Right ventricle myocardium inferior (tissue), 1 donor: ENCODE measurements around the gene UPK1A. TPM values are rescaled to one million over a fixed set of nuclear protein-coding genes. Genes with fewer than 3 reads are reported as not detected.
A peak's percentile ranks its signal among the peaks of the same experiment; 100 is the strongest.

Source experiments
- ATAC-seq: fragments of 200-7000 bp; cut with Tn5 transposase; one replicate; pipeline ENCODE4 v1.9.1; 2020; ENCODE audit warnings: mild to moderate bottlenecking, moderate library complexity
- DNase-seq: peaks from one replicate; pipeline ENCODE4 v3.0.0; 2021; ENCODE audit errors: missing footprints
- intact Hi-C: fragments of 100-400 bp; cut with DNase I; formaldehyde crosslinking; loops from one replicate; pipeline ENCODE4 v1.11.0; 2022
- long read RNA-seq: library from polyadenylated mRNA; unstranded; transcript quantifications from one replicate; pipeline ENCODE4 v2.0.0, GENCODE V29; 2021
- total RNA-seq: library from RNA; stranded (reverse); fragmentation: NEBNext Ultra II Directional; extraction: Animal tissue kit (Norgen Biotek cat#: 25700); gene quantifications from one replicate; pipeline ENCODE4 v1.2.1, GENCODE V29; 2021
- donor health status: DM: no; HTN: yes; CAD: no; lungs with severe emphysema.

The UPK1A gene
- total RNA-seq: not detected
- long read RNA-seq: 0 reads

- no peak for DNase-seq
- intact Hi-C loops: no loop called here
- peak; percentile 10 for ATAC-seq
Observed at GRCh38 chr19:35666251-35666913, at the start of gene UPK1A. TSS of gene UPK1A (plus strand) at chr19:35666517. CDS start at chr19:35666813, 296 bp downstream.

GRCh38 chr19:35618857-35619256 is 47.5 kb upstream of the UPK1A start:
- intact Hi-C loops: no loop called here
- no peak for ATAC-seq
- no peak for DNase-seq

GRCh38 chr19:35619290-35619923 is 46.9 kb upstream of the UPK1A start:
- no peak for ATAC-seq
- peak; percentile 21 for DNase-seq
- intact Hi-C loops: no loop called here

GRCh38 chr19:35620001-35620400 is 46.3 kb upstream of the UPK1A start:
- ATAC-seq: no peak
- intact Hi-C loops: no loop called here

GRCh38 chr19:35621708-35622107 is 44.6 kb upstream of the UPK1A start:
- no peak for ATAC-seq
- intact Hi-C loops: no loop called here
- DNase-seq: peak; percentile 2

More at GRCh38 chr19:35620001-35620400, 46.3 kb upstream of the UPK1A start:
- DNase-seq: peak; percentile 37

GRCh38 chr19:35622750-35623149 is 43.6 kb upstream of the UPK1A start:
- no peak for ATAC-seq
- DNase-seq: peak; percentile 27
- intact Hi-C loops: no loop called here

- DNase-seq (no peak), ATAC-seq (no peak)
- intact Hi-C loops: no loop called here
Observed at GRCh38 chr19:35623327-35624010, 42.8 kb upstream of the UPK1A start.

GRCh38 chr19:35628264-35628564 is 38.1 kb upstream of the UPK1A start:
- intact Hi-C loops: loop anchor here (5.0 kb wide), 1 partner anchor 81 kb away; the partner anchor contains the start of gene TMEM147
- ATAC-seq (no peak), DNase-seq (no peak)

GRCh38 chr19:35628565-35629331 is 37.6 kb upstream of the UPK1A start, which contains the start of gene RBM42:
TSS of gene RBM42 (plus strand) at chr19:35629036. CDS start at chr19:35629154, 118 bp downstream.
- ATAC-seq: peak; percentile 100
- DNase-seq: peak; percentile 97
- intact Hi-C loops: loop anchor here (5.0 kb wide), 1 partner anchor 81 kb away; the partner anchor contains the start of gene TMEM147

GRCh38 chr19:35629332-35629633 is 37.0 kb upstream of the UPK1A start:
- intact Hi-C loops: loop anchor here (5.0 kb wide), 1 partner anchor 82 kb away; the partner anchor contains the start of gene TMEM147
- DNase-seq (no peak), ATAC-seq (no peak)

GRCh38 chr19:35633727-35634440 is 32.4 kb upstream of the UPK1A start:
- intact Hi-C loops: no loop called here
- DNase-seq (peak; percentile 59), ATAC-seq (no peak)

GRCh38 chr19:35636651-35637050 is 29.7 kb upstream of the UPK1A start:
- DNase-seq (peak; percentile 34), ATAC-seq (no peak)
- intact Hi-C loops: no loop called here

- no peak for ATAC-seq
- peak; percentile 35 for DNase-seq
- intact Hi-C loops: no loop called here
Observed at GRCh38 chr19:35637165-35637564, 29.2 kb upstream of the UPK1A start.

- intact Hi-C loops: no loop called here
- DNase-seq (peak; percentile 34), ATAC-seq (no peak)
Observed at GRCh38 chr19:35639321-35639639, 27.0 kb upstream of the UPK1A start.

GRCh38 chr19:35639863-35640262 is 26.5 kb upstream of the UPK1A start:
- peak; percentile 33 for DNase-seq
- intact Hi-C loops: no loop called here
- ATAC-seq: no peak

GRCh38 chr19:35641515-35642151 is 24.7 kb upstream of the UPK1A start, which contains the start of gene ETV2:
TSS of gene ETV2 (plus strand) at chr19:35641745. CDS start at chr19:35642461, 716 bp downstream.
- DNase-seq: peak; percentile 68

GRCh38 chr19:35642312-35642711 is 24.0 kb upstream of the UPK1A start:
- intact Hi-C loops: no loop called here
- ATAC-seq (no peak), DNase-seq (peak; percentile 23)

More at GRCh38 chr19:35641515-35642151, 24.7 kb upstream of the UPK1A start, which contains the start of gene ETV2:
- intact Hi-C loops: no loop called here
- ATAC-seq: no peak

GRCh38 chr19:35642798-35643254 is 23.5 kb upstream of the UPK1A start:
- peak; percentile 33 for DNase-seq
- ATAC-seq: no peak
- intact Hi-C loops: no loop called here
